ENCODE data around the gene SLC13A1.

Gene SLC13A1

DNA sequence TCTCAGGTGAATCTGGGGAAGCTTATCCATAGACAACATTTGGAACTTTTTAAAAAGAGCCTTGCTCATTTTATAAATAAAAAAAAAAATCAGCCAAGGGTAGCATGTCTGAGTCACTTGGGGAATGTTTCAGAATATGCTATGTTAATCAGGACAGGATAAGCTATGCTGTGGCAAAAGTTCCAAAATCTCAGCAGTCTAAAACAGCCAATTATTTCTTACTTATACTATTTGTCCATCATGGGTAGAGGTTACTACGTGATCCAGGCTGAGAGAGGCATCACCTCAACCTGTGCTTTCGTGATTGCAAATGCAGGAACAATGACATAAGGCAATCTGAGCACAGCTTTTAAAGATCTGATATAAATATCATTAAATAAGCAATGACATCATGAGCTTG, 6.5 kb downstream of the SLC13A1 start:
- DNase-seq, result no peak

DNA sequence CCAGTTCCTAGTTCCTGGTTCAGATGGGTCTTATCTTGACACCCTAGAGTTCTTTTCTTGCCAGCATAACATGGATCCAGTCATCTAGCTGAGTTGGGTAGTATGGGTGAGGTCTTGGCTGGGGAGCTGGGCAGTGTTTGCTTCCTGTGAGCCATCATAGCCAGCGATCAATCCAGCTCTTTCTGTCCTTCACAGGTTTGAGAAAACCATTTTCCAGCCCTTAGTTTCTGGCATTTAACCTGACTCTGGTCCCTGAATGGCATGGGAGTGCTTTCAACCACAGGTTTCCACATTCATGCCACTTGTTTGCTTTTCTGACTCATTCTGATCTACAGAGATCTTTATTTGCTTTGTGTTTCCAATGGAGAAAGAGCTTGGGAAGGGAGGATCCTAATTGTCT, 8.6 kb downstream of the SLC13A1 start:
- no peak for DNase-seq

- DNase-seq, result no peak
These were observed 9.5 kb downstream of the SLC13A1 start for GRCh38 chr7:123190109-123190831.

DNA sequence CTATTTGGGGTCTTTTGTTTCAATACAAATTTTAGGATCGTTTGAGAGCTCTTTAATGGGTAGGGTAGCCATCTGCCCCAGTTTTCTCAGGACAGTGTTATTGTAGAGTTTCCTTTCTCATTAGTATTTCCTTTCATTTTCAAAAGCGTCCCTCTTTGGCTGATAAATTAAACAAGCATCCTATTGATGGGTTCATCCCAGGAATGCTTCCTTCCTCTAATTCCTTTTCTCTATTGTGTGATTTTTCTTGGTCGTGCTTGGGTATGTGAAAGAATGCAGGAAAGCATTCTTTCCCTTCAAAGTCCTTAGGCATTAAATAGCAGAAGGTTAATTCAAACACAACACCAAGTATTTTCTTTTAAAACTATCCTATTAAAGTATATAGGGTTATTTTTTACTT, 14.0 kb downstream of the SLC13A1 start:
- DNase-seq, result no peak

DNA sequence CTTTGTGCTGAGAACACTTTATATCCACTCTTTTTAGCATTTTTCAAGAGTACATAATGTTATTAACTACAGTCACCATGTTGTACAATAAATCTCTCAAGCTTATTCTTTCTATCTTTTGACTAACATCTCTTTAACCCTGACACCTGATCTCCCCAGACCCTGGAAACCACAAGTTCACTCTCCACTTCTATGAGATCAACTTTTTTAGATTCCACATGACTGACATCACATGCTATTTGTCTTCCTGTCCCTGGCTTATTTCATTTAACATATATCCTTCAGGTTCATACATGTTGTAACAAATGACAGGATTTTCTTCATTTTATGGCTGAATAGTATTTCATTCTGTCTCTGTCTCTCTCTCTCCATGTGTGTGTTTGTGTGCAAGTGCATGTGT, 15.5 kb downstream of the SLC13A1 start:
- DNase-seq, result no peak

DNA sequence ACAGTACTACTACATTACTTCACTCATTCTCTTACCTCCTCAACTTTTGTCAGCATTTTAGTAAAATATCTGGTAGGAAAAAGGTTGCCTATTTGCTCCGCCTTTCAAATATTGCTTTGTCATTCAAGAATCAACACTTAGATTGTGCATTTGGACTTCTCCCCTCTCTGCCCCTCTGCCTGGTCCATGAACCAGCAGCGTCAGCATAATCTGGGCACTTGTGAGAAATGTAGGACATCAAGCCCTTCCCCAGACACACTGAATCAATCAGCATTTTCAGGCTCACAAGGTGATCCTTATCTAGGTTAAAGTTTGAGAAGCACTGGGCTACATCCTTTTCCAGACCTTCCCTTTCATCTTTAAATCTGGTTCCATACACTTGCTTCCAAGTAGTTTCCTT, 16.3 kb downstream of the SLC13A1 start:
- DNase-seq, result no peak

GRCh38 chr7:123177442-123177841, 22.3 kb downstream of the SLC13A1 start:
- DNase-seq, result no peak

DNA sequence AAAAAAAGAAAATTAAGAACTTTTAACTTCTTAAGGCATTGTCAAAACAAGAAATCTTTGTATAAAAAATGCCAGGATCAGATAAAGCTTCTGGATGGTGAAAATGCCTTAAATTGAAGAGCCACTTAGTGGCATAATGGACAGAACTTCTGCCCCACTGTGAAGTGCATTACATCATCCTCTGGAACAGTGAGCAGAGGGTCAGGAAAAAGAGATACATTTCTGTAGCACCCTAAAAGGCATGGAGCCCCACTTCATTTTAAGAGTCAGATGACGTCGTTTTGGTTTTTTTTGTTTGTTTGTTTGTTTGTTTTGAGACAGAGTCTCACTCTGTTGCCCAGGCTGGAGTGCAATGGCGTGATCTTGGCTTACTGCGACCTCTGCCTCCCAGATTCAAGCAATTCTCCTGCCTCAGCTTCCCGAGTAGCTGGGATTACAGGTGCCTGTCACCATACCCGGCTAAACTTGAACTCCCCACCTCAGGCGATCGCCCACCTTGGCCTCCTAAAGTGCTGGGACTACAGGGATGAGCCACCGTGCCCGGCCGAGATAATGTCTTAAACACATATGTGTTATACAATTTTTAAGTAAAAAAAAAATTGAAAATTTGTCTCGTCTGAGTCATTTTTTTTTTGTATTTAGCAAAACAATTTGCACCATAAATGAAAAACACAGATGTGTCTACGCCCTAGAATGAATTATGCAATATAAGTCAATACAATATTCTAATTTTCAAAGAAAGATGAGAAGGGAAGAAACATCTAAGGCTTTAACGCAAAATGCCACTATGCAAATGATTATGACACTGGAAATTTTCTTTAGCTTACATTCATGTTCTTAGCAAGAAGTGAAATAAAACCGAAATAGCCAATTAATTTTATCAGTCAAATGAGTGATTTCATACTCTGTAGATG, 29.2 kb downstream of the SLC13A1 start:
- no peak for DNase-seq

- no peak for DNase-seq
These were observed 30.7 kb downstream of the SLC13A1 start for GRCh38 chr7:123169065-123169464.

GRCh38 chr7:123157606-123158005, 42.2 kb downstream of the SLC13A1 start:
- DNase-seq, result no peak

GRCh38 chr7:123155571-123155970, 44.2 kb downstream of the SLC13A1 start:
- no peak for DNase-seq

DNA sequence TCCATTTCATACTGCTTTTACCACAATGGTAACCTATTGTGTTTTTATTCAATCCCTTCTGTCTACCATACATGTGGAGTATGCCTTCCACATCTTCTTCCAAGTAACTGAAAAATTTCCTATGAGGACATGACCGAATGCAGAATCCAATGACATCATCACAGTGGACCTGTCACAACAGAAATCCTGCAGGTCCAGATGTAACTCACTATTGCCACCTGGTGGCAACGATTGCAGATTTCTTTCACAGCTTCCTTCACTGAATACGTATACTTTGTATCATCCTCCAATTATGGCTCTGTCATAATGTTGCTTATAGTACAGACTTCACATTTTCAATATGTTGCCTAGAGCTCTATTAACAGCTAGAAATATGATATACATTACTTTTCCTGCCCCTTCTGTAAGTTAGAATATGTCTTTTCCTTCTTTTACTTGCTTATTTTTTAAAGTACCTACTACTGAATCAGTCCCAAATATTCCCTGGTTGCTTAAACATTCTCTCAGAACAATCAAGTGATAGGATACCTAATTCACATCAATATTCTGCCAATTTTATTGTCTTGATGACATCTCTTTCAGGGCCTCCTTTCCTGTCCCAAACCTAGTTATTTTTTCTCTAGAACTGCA, 45.4 kb downstream of the SLC13A1 start:
- no peak for DNase-seq

DNA sequence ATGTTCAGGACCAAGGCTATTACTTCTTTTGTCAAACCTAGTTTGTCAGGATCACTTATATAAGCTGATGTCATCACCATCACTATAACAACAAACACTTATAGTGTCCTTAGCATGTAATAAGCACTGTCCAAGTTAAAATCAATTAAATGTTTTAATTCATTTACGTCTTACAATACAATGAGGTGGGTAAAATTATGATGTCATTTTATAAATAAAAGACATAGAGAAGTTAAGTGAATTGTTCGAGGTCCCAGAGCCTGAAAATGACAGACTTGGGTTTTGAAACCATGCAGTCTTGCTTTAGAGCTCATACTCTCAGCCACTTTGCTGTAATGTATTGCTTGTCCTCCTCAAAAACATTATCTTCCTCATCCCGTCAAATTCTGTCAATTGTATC, 48.3 kb downstream of the SLC13A1 start:
- no peak for DNase-seq

- no peak for DNase-seq
These were observed 51.0 kb downstream of the SLC13A1 start for GRCh38 chr7:123148813-123149212.

DNA sequence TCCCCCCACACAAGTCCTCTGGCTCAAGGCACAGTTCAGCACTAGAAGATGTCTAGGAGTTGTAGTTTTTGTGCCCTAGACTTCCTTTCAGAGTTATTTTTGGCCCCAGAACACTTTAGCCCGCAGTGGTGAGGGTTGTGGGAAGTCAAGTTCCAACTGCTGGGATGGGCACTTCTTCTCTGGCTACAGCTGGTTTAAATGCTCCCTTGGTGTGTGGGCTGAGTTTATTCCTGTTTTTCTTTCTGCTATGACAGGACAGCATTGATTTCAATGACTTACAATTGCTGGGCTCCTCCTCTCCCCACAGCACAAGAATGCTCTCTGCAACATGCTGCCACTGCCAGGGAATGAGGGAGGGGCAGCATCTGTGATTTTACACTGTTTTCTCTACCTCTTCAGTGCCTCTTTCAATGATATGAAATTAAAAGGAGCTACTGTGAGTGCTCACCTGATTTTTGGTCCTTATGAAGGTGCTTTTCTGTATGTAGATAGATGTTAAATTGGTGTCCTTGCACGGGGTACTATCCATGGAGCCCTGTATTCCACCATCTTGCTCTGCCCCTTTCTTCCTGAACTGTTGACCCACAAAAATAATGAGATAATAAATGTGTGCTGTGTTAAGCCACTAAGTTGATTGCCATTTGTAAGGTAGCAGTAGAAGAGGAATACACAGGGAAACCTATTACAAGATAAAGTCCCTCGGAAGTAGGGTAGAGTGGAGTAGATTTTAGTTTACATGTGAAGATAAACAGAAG, 56.3 kb downstream of the SLC13A1 start:
- DNase-seq, result no peak

DNA sequence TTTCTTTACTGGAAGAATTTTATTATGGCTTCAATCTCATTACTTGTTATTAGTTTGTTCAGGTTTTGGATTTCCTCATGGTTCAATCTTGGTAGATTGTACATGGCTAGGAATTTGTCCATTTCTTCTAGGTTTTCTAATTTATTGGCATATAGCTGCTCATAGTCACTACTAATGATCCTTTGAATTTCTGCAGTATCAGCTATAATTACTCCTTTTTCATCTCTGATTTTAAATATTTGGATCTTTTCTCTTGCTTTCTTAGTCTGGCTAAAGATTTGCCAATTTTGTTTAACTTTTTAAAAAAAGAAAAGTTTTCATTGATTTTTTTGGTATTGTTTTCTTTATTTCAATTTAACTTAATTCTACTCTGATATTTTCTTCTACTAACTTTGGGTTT, 59.2 kb downstream of the SLC13A1 start:
- DNase-seq, result no peak

- DNase-seq, result no peak
These were observed 63.8 kb downstream of the SLC13A1 start for GRCh38 chr7:123135960-123136359.

DNA sequence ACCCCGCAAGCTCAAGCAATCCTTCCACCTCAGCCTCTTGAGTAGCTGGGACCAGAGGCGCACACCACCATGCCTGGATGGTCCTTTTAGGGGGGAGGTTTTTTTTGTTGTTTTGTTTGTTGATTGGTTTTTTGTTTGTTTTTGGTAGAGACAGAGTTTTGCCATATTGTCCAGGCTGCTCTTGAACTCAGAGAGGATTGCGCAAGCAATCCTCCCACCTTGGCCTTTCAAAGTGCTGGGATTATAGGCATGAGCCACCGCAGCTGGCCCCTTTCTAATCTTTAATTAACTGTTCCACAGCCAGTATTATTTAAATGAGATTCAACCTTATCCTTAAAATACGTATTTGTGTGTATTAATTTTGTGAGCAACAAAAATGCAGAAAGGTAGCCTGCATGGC, 65.8 kb downstream of the SLC13A1 start:
- DNase-seq, result no peak

- no peak for DNase-seq
These were observed 67.8 kb downstream of the SLC13A1 start for GRCh38 chr7:123131961-123132360.

GRCh38 chr7:123131556-123131955, 68.2 kb downstream of the SLC13A1 start:
- DNase-seq, result no peak

DNA sequence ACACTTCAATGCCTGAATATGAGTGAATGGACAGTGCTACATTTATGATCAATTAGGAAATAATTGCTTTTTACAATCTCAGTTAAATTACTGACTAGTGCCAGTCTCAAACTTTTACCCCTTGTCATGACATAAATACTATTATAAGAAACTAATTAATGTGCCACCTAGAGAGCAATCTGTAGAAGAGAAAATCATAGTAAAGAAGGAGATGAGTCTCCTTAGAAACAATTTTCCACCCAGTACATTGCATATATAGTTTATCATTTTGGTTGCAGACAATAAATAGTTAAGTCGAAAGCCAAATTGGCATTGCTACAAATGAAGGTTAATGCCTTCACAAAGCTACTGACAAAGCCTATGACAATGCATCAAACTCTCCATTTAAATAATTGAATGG, 68.6 kb downstream of the SLC13A1 start:
- no peak for DNase-seq

GRCh38 chr7:123126691-123127090, 73.1 kb downstream of the SLC13A1 start:
- no peak for DNase-seq

GRCh38 chr7:123126171-123126570, 73.6 kb downstream of the SLC13A1 start:
- DNase-seq, result no peak

Data from activated CD4-positive, alpha-beta T cell treated with anti-CD3 and anti-CD28 coated beads for 4 hours (primary cell).